Kidney (tissue), 14 donors: ENCODE results near the gene ABTB2. TPM values are rescaled to one million over a fixed set of nuclear protein-coding genes. Genes with fewer than 3 reads are reported as not detected.

ENCODE experiments used
- DNase-seq, 5 donors: peaks; one replicate each; pipeline ENCODE4 v3.0.0-alpha.2; 2013 to 2020
- FAIRE-seq: peaks from 2 replicates; lab custom pipeline; 2012; peaks lifted over from hg19 to GRCh38; lab: Jason Lieb, UNC
- H3K27ac ChIP-seq, 2 donors: one replicate each; pipeline ENCODE4 v1.7.0; 2013; ENCODE audit warnings: low read depth in 2 of 2, low read length in 2 of 2, inconsistent platforms in 1 of 2
- H3K27me3 ChIP-seq: one replicate; pipeline ENCODE4 v1.7.1; 2013; ENCODE audit warnings: low read length, inconsistent platforms; ENCODE audit not compliant: control insufficient read depth, insufficient read depth
- H3K36me3 ChIP-seq, 3 donors: one replicate each; pipeline versions ENCODE4 v1.7.0 to v1.7.1; 2013; ENCODE audit warnings: low read length in 3 of 3, control low read depth in 1 of 3, inconsistent platforms in 1 of 3; ENCODE audit not compliant: insufficient read depth in 3 of 3, control insufficient read depth in 2 of 3
- H3K4me1 ChIP-seq, 3 donors: one replicate each; pipeline versions ENCODE4 v1.7.0 to v1.7.1; 2013; ENCODE audit warnings: low read length in 3 of 3, inconsistent platforms in 1 of 3, low read depth in 1 of 3; ENCODE audit not compliant: control insufficient read depth in 2 of 3, insufficient read depth in 2 of 3
- H3K4me3 ChIP-seq, 3 donors: one replicate each; pipeline versions ENCODE4 v1.7.0 to v1.8.1; 2013; ENCODE audit warnings: low read length in 3 of 3, control low read depth in 1 of 3, inconsistent platforms in 1 of 3
- H3K9ac ChIP-seq, 3 donors: one replicate each; pipeline versions ENCODE4 v1.7.0 to v1.7.1; 2013; ENCODE audit warnings: low read length in 3 of 3, control low read depth in 1 of 3, inconsistent platforms in 1 of 3
- H3K9me3 ChIP-seq, 3 donors: one replicate each; pipeline versions ENCODE4 v1.7.0 to v1.7.1; 2013; ENCODE audit warnings: low read length in 3 of 3, control low read depth in 1 of 3, inconsistent platforms in 1 of 3; ENCODE audit not compliant: control insufficient read depth in 2 of 3, insufficient read depth in 1 of 3
- CTCF ChIP-seq: IDR thresholded peaks from 3 replicates; pipeline ENCODE4 v1.5.1; 2012; ENCODE audit warnings: mild to moderate bottlenecking, moderate library complexity, borderline replicate concordance; ENCODE audit not compliant: insufficient read depth; ENCODE audit errors: extremely low read depth
- intact Hi-C: fragments of 100-400 bp; cut with DNase I; formaldehyde crosslinking; loops from one replicate; pipeline ENCODE4 v1.11.1; 2022
- polyA plus RNA-seq: library from polyadenylated mRNA; stranded (reverse); fragments of 350-450 nt; fragmentation: Illumina TruSeq; extraction: RNeasy Lipid Tissue Mini Kit (QIAGEN cat#74804); gene quantifications from one replicate; pipeline ENCODE4 v1.2.3, GENCODE V29; 2014; ENCODE audit warnings: low read depth, low replicate concordance; ENCODE audit not compliant: insufficient read depth
- total RNA-seq: library from RNA; stranded (reverse); fragmentation: NEBNext Ultra II Directional; extraction: Animal tissue kit (Norgen Biotek cat#: 25700); gene quantifications from one replicate; pipeline ENCODE4 v1.2.1, GENCODE V29; 2021
- donor health status: control.
- donor health status: control.
- donor health status: control.
- donor health status: control.
- donor health status: control.
- donor health status: DM: yes; HTN: yes; CAD: no.
- donor health status: Normal renal cell carcinoma (clear cell type).

ABTB2 gene
- total and polyA plus RNA-seq, 2 donors from 2014 or later: 7.6 to 22.1 TPM

DNA sequence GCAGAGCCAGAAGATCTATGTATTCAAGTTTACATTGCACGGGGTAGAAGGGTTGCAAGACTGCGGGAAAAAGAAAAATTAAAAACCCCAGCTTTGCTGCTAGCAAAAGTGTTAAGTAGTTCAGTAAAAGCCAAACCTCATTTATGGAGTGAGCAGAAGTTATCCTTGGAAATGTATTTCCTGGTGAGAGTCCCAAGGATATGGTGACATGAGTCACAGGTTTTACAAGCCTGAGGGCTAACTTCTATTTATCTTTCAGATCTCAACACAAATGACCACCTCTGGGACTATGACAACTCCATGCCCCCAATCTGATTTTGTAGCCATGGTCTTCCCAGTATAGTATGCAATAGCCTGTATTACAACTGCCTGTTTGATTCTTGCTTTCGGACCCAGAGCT lies 26.1 kb downstream of the ABTB2 start:
- Histone ChIP-seq H3K36me3 (no peaks in the 10 kb centered on the region), H3K9me3 (no peaks in the 10 kb centered on the region), H3K27me3 (no peaks in the 10 kb centered on the region), H3K4me3 (no peak overlapping the region), H3K27ac (no peak overlapping the region), H3K9ac (no peak overlapping the region), H3K4me1 (peaks cover 0 to 34% (median 17%) of the 10 kb centered on the region in 3 donors)
- no peak for TF ChIP-seq CTCF
- DNase-seq (no peak), FAIRE-seq (no peak)
- intact Hi-C loops: no loop called here

DNA sequence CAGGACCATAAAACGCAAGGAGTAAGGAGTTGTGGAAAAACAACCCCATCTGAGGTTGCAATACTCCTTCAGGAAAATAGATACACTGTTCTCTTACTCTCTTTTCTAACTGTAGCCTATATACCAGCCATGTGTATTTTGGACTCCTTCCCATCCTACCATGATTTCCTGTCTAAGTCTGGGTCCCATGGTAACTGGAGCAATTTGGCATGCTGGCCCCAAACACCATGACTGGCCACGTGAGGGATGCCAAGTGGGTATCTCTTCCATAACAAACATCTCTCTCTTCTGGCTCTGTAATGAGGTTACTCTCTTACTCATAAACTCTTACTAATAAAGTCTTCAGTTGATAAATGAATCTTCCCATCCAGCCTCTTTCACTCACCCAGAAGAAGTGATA lies 26.5 kb downstream of the ABTB2 start:
- DNase-seq (no peak), FAIRE-seq (no peak)
- Histone ChIP-seq H3K4me3 (no peak overlapping the region), H3K9ac (no peak overlapping the region), H3K36me3 (no peaks in the 10 kb centered on the region), H3K9me3 (no peaks in the 10 kb centered on the region), H3K4me1 (peaks cover 0 to 34% (median 17%) of the 10 kb centered on the region in 3 donors), H3K27ac (no peak overlapping the region), H3K27me3 (no peaks in the 10 kb centered on the region)
- intact Hi-C loops: no loop called here
- TF ChIP-seq CTCF: no peak

DNA sequence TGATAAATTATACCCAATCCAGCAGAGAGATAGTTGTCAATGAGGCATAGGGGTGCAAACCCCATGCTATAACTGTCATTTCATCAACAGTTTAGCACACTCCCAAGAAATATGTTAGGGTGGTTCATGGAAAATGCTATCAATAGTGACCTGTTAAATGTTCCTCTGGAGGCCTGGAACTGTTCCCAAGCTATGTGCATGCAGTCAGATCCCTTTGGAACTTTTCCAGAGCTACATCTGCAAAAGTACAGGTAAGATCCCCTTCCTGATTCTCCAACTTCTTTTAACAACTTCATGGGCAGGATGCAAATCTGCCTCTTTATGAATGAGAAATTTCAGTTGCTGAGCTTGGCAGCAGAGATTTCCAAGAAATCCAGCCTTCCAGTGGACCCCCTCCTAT lies 27.2 kb downstream of the ABTB2 start:
- intact Hi-C loops: no loop called here
- DNase-seq: no peak

More for the DNA sequence above, 27.2 kb downstream of the ABTB2 start:
- H3K9me3 ChIP-seq: no peaks in the 10 kb centered on the region
- no peaks in the 10 kb centered on the region for H3K27me3 ChIP-seq
- TF ChIP-seq CTCF: no peak
- no peaks in the 10 kb centered on the region for H3K36me3 ChIP-seq
- peaks cover 0 to 34% (median 17%) of the 10 kb centered on the region in 3 donors for H3K4me1 ChIP-seq
- FAIRE-seq: no peak
- H3K9ac ChIP-seq: no peak overlapping the region
- no peak overlapping the region for H3K4me3 ChIP-seq
- H3K27ac ChIP-seq: no peak overlapping the region
